ENCODE measurements around the gene FKBP11. TPM values are rescaled to one million over a fixed set of nuclear protein-coding genes. Genes with fewer than 3 reads are reported as not detected.

The FKBP11 gene
- total RNA-seq, 1 experiment from 2014 or later = 21.1 TPM

DNA sequence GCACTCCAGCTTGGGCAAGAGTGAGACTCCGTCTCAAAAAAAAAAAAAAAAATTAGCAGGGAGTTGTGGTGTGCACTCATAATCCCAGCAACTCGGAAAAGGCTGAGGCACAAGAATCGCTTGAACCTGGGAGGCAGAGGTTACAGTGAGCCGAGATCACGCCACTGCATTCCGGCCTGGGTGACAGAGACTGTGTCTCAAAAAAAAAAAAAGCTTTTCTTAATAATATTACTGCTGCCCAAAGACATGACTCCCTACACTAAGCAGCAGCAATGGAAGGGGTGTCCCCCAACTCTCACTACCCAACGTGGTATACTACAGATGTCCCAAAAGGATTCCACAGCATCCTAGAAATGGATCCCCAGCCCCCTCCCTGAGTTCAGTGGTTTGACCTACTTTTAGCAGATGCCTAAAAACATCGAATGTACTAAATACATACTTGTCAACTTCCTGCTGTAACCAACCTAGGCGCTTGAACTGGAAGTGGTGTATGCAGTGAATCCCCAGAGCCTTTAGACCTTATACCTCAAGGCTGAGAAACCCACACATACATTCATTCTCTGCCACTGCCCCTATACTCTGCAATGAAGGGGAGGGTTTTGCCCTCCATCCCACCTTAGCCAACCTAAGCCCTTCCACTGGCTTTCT is 8.5 kb upstream of the FKBP11 start:
- CTCF ChIA-PET = interaction anchor here (0.6 to 0.7 kb wide), 2 partner anchors 54 to 74 kb away, joined by 3 to 5 read pairs; no protein-coding TSS in a partner anchor
- Histone ChIP-seq H3K4me1 (ENCODE audit: control insufficient read depth, insufficient read depth, low read length) (no peaks in the 10 kb centered on the region), H3K4me3 (ENCODE audit: low read depth in 2 of 2, low read length in 2 of 2) (no peak overlapping the region), H3K27ac (ENCODE audit: low read length) (no peak overlapping the region), H3K36me3 (ENCODE audit: control insufficient read depth, insufficient read depth, low read length) (peaks cover 20% of the 10 kb centered on the region), H3K27me3 (ENCODE audit: control insufficient read depth, insufficient read depth, low read length) (no peaks in the 10 kb centered on the region), H3K9me3 (ENCODE audit: control insufficient read depth, insufficient read depth, low read depth, low read length) (no peaks in the 10 kb centered on the region)
- BruUV-seq (replicated peaks) = no TSS peak
- in situ Hi-C loops (cut with HindIII; ENCODE audit: low pct_unique_long_range_greater_than_20kb, low sequenced_read_pairs) = no loop called here
- no peak for DNase-seq (ENCODE audit: low read depth, low spot score)
- POLR2A ChIA-PET = no interaction called here
- ATAC-seq = no peak
- TF ChIP-seq SIN3A (IDR thresholded peaks at IDR 0.05; ENCODE audit: borderline replicate concordance, insufficient read depth, low read depth, low read length) (no peak), TCF7L2 (IDR thresholded peaks at IDR 0.05; ENCODE audit: low read depth, low read length) (no peak), POLR2AphosphoS5 (IDR thresholded peaks at IDR 0.05; ENCODE audit: low read depth, low read length) (no peak), CTCF (IDR thresholded peaks at IDR 0.05) (no peak), REST (IDR thresholded peaks at IDR 0.05; ENCODE audit: insufficient read depth in 1 of 2, low read depth in 2 of 2, low read length in 1 of 2) (no peak)
- intact Hi-C loops (cut with micrococcal nuclease; ENCODE audit: unreplicated experiment) = no loop called here

DNA sequence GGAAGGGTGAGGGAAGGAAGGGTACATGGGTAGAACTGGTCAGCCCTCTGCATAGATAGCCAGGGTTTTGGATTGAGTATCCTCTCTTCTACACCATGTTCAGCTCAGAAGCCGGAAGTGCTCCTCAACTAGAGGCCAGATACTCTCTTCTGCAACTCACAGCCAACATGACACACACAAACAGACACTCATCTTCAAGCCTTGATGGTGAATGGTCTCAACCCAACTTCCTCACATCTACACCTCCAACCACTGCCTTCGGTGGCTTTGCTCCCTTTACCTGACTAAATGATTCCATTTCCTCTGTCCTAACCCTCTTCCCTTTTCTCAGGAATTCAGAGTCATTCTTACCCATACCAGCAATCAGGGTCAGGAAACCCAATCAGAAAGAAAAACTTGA is 7.6 kb upstream of the FKBP11 start:
- intact Hi-C loops (cut with micrococcal nuclease; ENCODE audit: unreplicated experiment) (no loop called here), in situ Hi-C loops (cut with HindIII; ENCODE audit: low pct_unique_long_range_greater_than_20kb, low sequenced_read_pairs) (no loop called here)
- no TSS peak for BruUV-seq (replicated peaks)
- H3K36me3 ChIP-seq (ENCODE audit: control insufficient read depth, insufficient read depth, low read length) = peaks cover 18% of the 10 kb centered on the region
- no peaks in the 10 kb centered on the region for H3K4me1 ChIP-seq (ENCODE audit: control insufficient read depth, insufficient read depth, low read length)
- H3K27ac ChIP-seq (ENCODE audit: low read length) = no peak overlapping the region
- POLR2A ChIA-PET = no interaction called here
- TF ChIP-seq CTCF (IDR thresholded peaks at IDR 0.05) = no peak
- no peak for TF ChIP-seq TCF7L2 (IDR thresholded peaks at IDR 0.05; ENCODE audit: low read depth, low read length)
- TF ChIP-seq SIN3A (IDR thresholded peaks at IDR 0.05; ENCODE audit: borderline replicate concordance, insufficient read depth, low read depth, low read length) = no peak
- no peak for TF ChIP-seq REST (IDR thresholded peaks at IDR 0.05; ENCODE audit: insufficient read depth in 1 of 2, low read depth in 2 of 2, low read length in 1 of 2)
- no peak for TF ChIP-seq POLR2AphosphoS5 (IDR thresholded peaks at IDR 0.05; ENCODE audit: low read depth, low read length)
- CTCF ChIA-PET = interaction anchor here (0.7 kb wide), 1 partner anchor 75 kb away, joined by 5 read pairs; no protein-coding TSS in a partner anchor
- ATAC-seq = no peak
- H3K4me3 ChIP-seq (ENCODE audit: low read depth in 2 of 2, low read length in 2 of 2) = no peak overlapping the region
- no peaks in the 10 kb centered on the region for H3K9me3 ChIP-seq (ENCODE audit: control insufficient read depth, insufficient read depth, low read depth, low read length)
- H3K27me3 ChIP-seq (ENCODE audit: control insufficient read depth, insufficient read depth, low read length) = no peaks in the 10 kb centered on the region
- no peak for DNase-seq (ENCODE audit: low read depth, low spot score)
